ENCODE data around the gene LIPC.

- TF ChIP-seq CTCF (IDR thresholded peaks at IDR 0.05) (no peak), POLR2A (IDR thresholded peaks at IDR 0.05) (no peak)
Measured at GRCh38 chr15:58518626-58519025, 86.8 kb downstream of the LIPC start.

Measured in thyroid gland (tissue), 4 donors.